Ovary (tissue), 9 donors: ENCODE measurements around the gene GRIA4. TPM values are rescaled to one million over a fixed set of nuclear protein-coding genes. Genes with fewer than 3 reads are reported as not detected.

Source experiments
- DNase-seq, 5 donors: peaks; one replicate each; pipeline ENCODE4 v3.0.0-alpha.2; 2019 to 2020
- H3K27ac ChIP-seq, 2 donors: fragments of 200-600 bp; one replicate each; pipeline versions ENCODE4 v1.5.1 to v1.8.0; 2019 to 2022
- H3K27me3 ChIP-seq: fragments of 200-600 bp; one replicate; pipeline ENCODE4 v1.8.0; 2022
- H3K36me3 ChIP-seq: fragments of 200-600 bp; sonication (generic); one replicate; pipeline ENCODE4 v1.5.1; 2019
- H3K4me1 ChIP-seq: one replicate; pipeline ENCODE4 v1.8.1; 2013; ENCODE audit warnings: mild to moderate bottlenecking, moderate library complexity; ENCODE audit not compliant: insufficient read depth
- H3K4me3 ChIP-seq: fragments of 200-600 bp; sonication (generic); one replicate; pipeline ENCODE4 v1.5.1; 2017
- H3K9me3 ChIP-seq, 2 donors: fragments of 200-600 bp in 1 of 2; sonication (generic) in 1 of 2; one replicate each; pipeline versions ENCODE4 v1.5.1 to v1.8.1; 2013 to 2019; ENCODE audit warnings: mild to moderate bottlenecking in 1 of 2, moderate library complexity in 1 of 2
- CTCF ChIP-seq, 3 donors: fragments of 450-650 bp in 2 of 3; fragments of 200-600 bp in 1 of 3; IDR thresholded peaks; one replicate each; pipeline versions ENCODE4 v1.5.1 to v1.8.0; 2016 to 2022; ENCODE audit warnings: antibody characterized with exemption in 3 of 3, mild to moderate bottlenecking in 1 of 3
- EP300 ChIP-seq: sonication (generic); formaldehyde crosslinking; IDR thresholded peaks from one replicate; pipeline ENCODE4 v1.6.1; 2017; ENCODE audit warnings: antibody characterized with exemption
- POLR2A ChIP-seq: fragments of 450-650 bp; IDR thresholded peaks from one replicate; pipeline ENCODE4 v1.6.1; 2017; ENCODE audit warnings: antibody characterized with exemption, mild to moderate bottlenecking, moderate library complexity
- WGBS, 3 donors: extraction: QIAGEN DNeasy Blood & Tissue Kit in 1 of 3; methylation state at CpG; one replicate each; pipeline versions ENCODE4 v1.1.5 to v1.1.7; 2013 to 2017; 5-methylcytosine and 5-hydroxymethylcytosine counted together
- intact Hi-C, 4 donors: fragments of 100-400 bp; cut with DNase I; formaldehyde crosslinking; loops; one replicate each; pipeline versions ENCODE4 v1.11.0 to v1.15.1; 2022 to 2023
- polyA plus RNA-seq, 2 donors: library from polyadenylated mRNA; stranded (reverse); fragments of 200-250 nt in 1 of 2; fragments of 350-450 nt in 1 of 2; fragmentation: Illumina TruSeq in 1 of 2; extraction: RNeasy Lipid Tissue Mini Kit (QIAGEN cat#74804) in 1 of 2; gene quantifications; one replicate each; pipeline ENCODE4 v1.2.3, GENCODE V29; 2013 to 2014
- total RNA-seq, 7 donors: library from RNA; depleted of rRNA in 2 of 7; stranded (reverse); fragments of >200 nt in 2 of 7; fragmentation: NEBNext Ultra II Directional in 3 of 7; extraction: Animal tissue kit (Norgen Biotek cat#: 25700) in 3 of 7; gene quantifications; one replicate each; pipeline versions ENCODE4 v1.1.0 to v1.2.4, GENCODE V29; 2016 to 2023
- donor health status: DM: no; HTN: no; CAD: no; lungs with moderate emphysema.
- donor health status: DM: no; HTN: no; CAD: no.
- donor health status: Bipolar disorder and iron deficiency.
- donor health status: DM: yes; HTN: yes; CAD: no.
- donor health status: DM: no; HTN: no; CAD: no.
- donor health status: DM: yes; HTN: yes; CAD: no.

GRIA4 gene
- total and polyA plus RNA-seq, 9 donors, result 0.07 to 1.1 (median 0.26) TPM; not detected in 3

- no peak for DNase-seq
- H3K27ac ChIP-seq, result no peak overlapping the region
- no peaks in the 10 kb centered on the region for H3K36me3 ChIP-seq
- TF ChIP-seq CTCF (IDR thresholded peaks at IDR 0.05) (no peak), POLR2A (no peak), EP300 (no peak)
- WGBS, 3 donors, result 71 to 88% (median 79%) methylated on average over 1 of the region's 1 CpG
- no peaks in the 10 kb centered on the region for H3K4me1 ChIP-seq
- H3K9me3 ChIP-seq, result no peaks in the 10 kb centered on the region
- H3K4me3 ChIP-seq, result no peak overlapping the region
- H3K27me3 ChIP-seq, result no peaks in the 10 kb centered on the region
- intact Hi-C loops, result no loop called here
Measured at GRCh38 chr11:105969756-105970155, 359.9 kb downstream of the GRIA4 start.

GRCh38 chr11:105975128-105975527, 365.3 kb downstream of the GRIA4 start:
- TF ChIP-seq CTCF (IDR thresholded peaks at IDR 0.05) (no peak), POLR2A (no peak), EP300 (no peak)
- H3K4me1 ChIP-seq, result no peaks in the 10 kb centered on the region
- no peaks in the 10 kb centered on the region for H3K27me3 ChIP-seq
- no peaks in the 10 kb centered on the region for H3K36me3 ChIP-seq
- 68 to 72% (median 69%) methylated on average over 1 of the region's 1 CpG for WGBS, 3 donors
- H3K4me3 ChIP-seq, result no peak overlapping the region
- H3K9me3 ChIP-seq, result no peaks in the 10 kb centered on the region
- no peak for DNase-seq
- H3K27ac ChIP-seq, result no peak overlapping the region
- intact Hi-C loops, result no loop called here

- no peak for DNase-seq
- no peaks in the 10 kb centered on the region for H3K4me1 ChIP-seq
- TF ChIP-seq EP300 (no peak), CTCF (IDR thresholded peaks at IDR 0.05) (no peak), POLR2A (no peak)
- WGBS, 3 donors, result 92 to 94% (median 93%) methylated on average over 10 of the region's 10 CpGs
- no peaks in the 10 kb centered on the region for H3K36me3 ChIP-seq
- no peak overlapping the region for H3K4me3 ChIP-seq
- no peaks in the 10 kb centered on the region for H3K27me3 ChIP-seq
- H3K27ac ChIP-seq, result no peak overlapping the region
- no peaks in the 10 kb centered on the region for H3K9me3 ChIP-seq
- intact Hi-C loops, result no loop called here
Measured at GRCh38 chr11:105979997-105980703, 370.3 kb downstream of the GRIA4 start.

GRCh38 chr11:105986554-105986953, 376.7 kb downstream of the GRIA4 start:
- TF ChIP-seq POLR2A (no peak), EP300 (no peak)
- H3K4me3 ChIP-seq, result no peak overlapping the region
- no peaks in the 10 kb centered on the region for H3K36me3 ChIP-seq
- H3K9me3 ChIP-seq, result no peaks in the 10 kb centered on the region
- intact Hi-C loops, result no loop called here
- no peaks in the 10 kb centered on the region for H3K27me3 ChIP-seq
- H3K4me1 ChIP-seq, result no peaks in the 10 kb centered on the region
- H3K27ac ChIP-seq, result no peak overlapping the region
- no peak for DNase-seq
- WGBS, 3 donors, result 86 to 91% (median 90%) methylated on average over 2 of the region's 2 CpGs

- H3K27me3 ChIP-seq, result no peaks in the 10 kb centered on the region
- WGBS, 3 donors, result 91 to 97% (median 96%) methylated on average over 3 of the region's 3 CpGs
- TF ChIP-seq POLR2A (no peak), EP300 (no peak), CTCF (IDR thresholded peaks at IDR 0.05) (no peak)
- H3K4me1 ChIP-seq, result no peaks in the 10 kb centered on the region
- intact Hi-C loops, result no loop called here
- H3K36me3 ChIP-seq, result no peaks in the 10 kb centered on the region
- no peaks in the 10 kb centered on the region for H3K9me3 ChIP-seq
- no peak overlapping the region for H3K27ac ChIP-seq
- H3K4me3 ChIP-seq, result no peak overlapping the region
- DNase-seq, result no peak
Measured at GRCh38 chr11:105988197-105988596, 378.3 kb downstream of the GRIA4 start.
